Glutamatergic neuron (in vitro differentiated cells): Measurements from ENCODE around the gene GABRR1. TPM values are rescaled to one million over a fixed set of nuclear protein-coding genes. Genes with fewer than 3 reads are reported as not detected.

ENCODE experiments used
- DNase-seq: peaks from one replicate; pipeline ENCODE4 v3.0.0; 2022
- H3K27ac Mint-ChIP-seq: one replicate; pipeline ENCODE4 v1.8.0; 2020; ENCODE audit warnings: mild to moderate bottlenecking, mixed read lengths, inconsistent platforms; ENCODE audit not compliant: unreplicated experiment
- H3K27me3 Mint-ChIP-seq: one replicate; pipeline ENCODE4 v1.8.0; 2020; ENCODE audit warnings: mild to moderate bottlenecking, moderate library complexity, mixed read lengths, inconsistent platforms; ENCODE audit not compliant: unreplicated experiment
- H3K36me3 Mint-ChIP-seq: one replicate; pipeline ENCODE4 v1.8.0; 2020; ENCODE audit warnings: mild to moderate bottlenecking, mixed read lengths, inconsistent platforms; ENCODE audit not compliant: unreplicated experiment
- H3K4me1 Mint-ChIP-seq: one replicate; pipeline ENCODE4 v1.8.0; 2020; ENCODE audit warnings: mild to moderate bottlenecking, low read depth, mixed read lengths, inconsistent platforms; ENCODE audit not compliant: unreplicated experiment
- H3K4me3 Mint-ChIP-seq: one replicate; pipeline ENCODE4 v1.8.0; 2020; ENCODE audit warnings: mild to moderate bottlenecking, mixed read lengths, inconsistent platforms; ENCODE audit not compliant: unreplicated experiment
- H3K9me3 Mint-ChIP-seq: one replicate; pipeline ENCODE4 v1.8.0; 2020; ENCODE audit warnings: mild to moderate bottlenecking, moderate library complexity, mixed read lengths, inconsistent platforms; ENCODE audit not compliant: unreplicated experiment
- CTCF ChIP-seq: fragments of 200-600 bp; sonication (generic); IDR thresholded peaks from one replicate; pipeline ENCODE4 v1.5.0; 2021; ENCODE audit not compliant: partially characterized antibody, unreplicated experiment
- total RNA-seq: library from RNA; stranded (reverse); fragmentation: NEBNext Ultra II Directional; extraction: Animal tissue kit (Norgen Biotek cat#: 25700); gene quantifications from one replicate; pipeline ENCODE4 v1.2.1, GENCODE V29; 2021; ENCODE audit not compliant: unreplicated experiment

Gene GABRR1
- total RNA-seq, 1 donor from 2014 or later: not detected

GRCh38 chr6:89190741-89191140, 26.4 kb downstream of the GABRR1 start:
- Mint-ChIP-seq H3K9me3 (peaks cover 5% of the 10 kb centered on the region), H3K27ac (no peak overlapping the region), H3K4me3 (no peak overlapping the region), H3K4me1 (no peaks in the 10 kb centered on the region), H3K27me3 (peaks cover 4% of the 10 kb centered on the region), H3K36me3 (peaks cover 12% of the 10 kb centered on the region)
- TF ChIP-seq CTCF: no peak
- no peak for DNase-seq

GRCh38 chr6:89187504-89187903, 29.7 kb downstream of the GABRR1 start:
- peaks cover 3% of the 10 kb centered on the region for H3K4me1 Mint-ChIP-seq
- no peaks in the 10 kb centered on the region for H3K36me3 Mint-ChIP-seq
- no peaks in the 10 kb centered on the region for H3K9me3 Mint-ChIP-seq
- no peak for DNase-seq
- H3K27me3 Mint-ChIP-seq: peaks cover 2% of the 10 kb centered on the region
- TF ChIP-seq CTCF: no peak
- no peak overlapping the region for H3K4me3 Mint-ChIP-seq
- H3K27ac Mint-ChIP-seq: no peak overlapping the region

GRCh38 chr6:89186762-89187161, 30.4 kb downstream of the GABRR1 start:
- Mint-ChIP-seq H3K9me3 (no peaks in the 10 kb centered on the region), H3K27me3 (peaks cover 2% of the 10 kb centered on the region), H3K4me1 (peaks cover 3% of the 10 kb centered on the region), H3K36me3 (no peaks in the 10 kb centered on the region), H3K27ac (no peak overlapping the region), H3K4me3 (no peak overlapping the region)
- no peak for TF ChIP-seq CTCF
- DNase-seq: no peak

- DNase-seq: peak; percentile 31
- Mint-ChIP-seq H3K9me3 (no peaks in the 10 kb centered on the region), H3K27ac (no peak overlapping the region), H3K4me1 (peaks cover 3% of the 10 kb centered on the region), H3K36me3 (no peaks in the 10 kb centered on the region), H3K4me3 (no peak overlapping the region), H3K27me3 (no peaks in the 10 kb centered on the region)
- no peak for TF ChIP-seq CTCF
Measured at GRCh38 chr6:89184344-89184743, 32.8 kb downstream of the GABRR1 start.

- Mint-ChIP-seq H3K4me3 (no peak overlapping the region), H3K9me3 (no peaks in the 10 kb centered on the region), H3K4me1 (peaks cover 3% of the 10 kb centered on the region), H3K36me3 (no peaks in the 10 kb centered on the region), H3K27me3 (no peaks in the 10 kb centered on the region), H3K27ac (no peak overlapping the region)
- DNase-seq: no peak
- TF ChIP-seq CTCF: no peak
Measured at GRCh38 chr6:89183294-89183693, 33.9 kb downstream of the GABRR1 start.
